ENCODE measurements around the gene SIT1. TPM values are rescaled to one million over a fixed set of nuclear protein-coding genes. Genes with fewer than 3 reads are reported as not detected.

SIT1 gene
- total RNA-seq, 2 experiments from 2014 or later = 174 to 195 TPM

GRCh38 chr9:35664531-35665470 lies 14.1 kb upstream of the SIT1 start, which contains the start of gene ARHGEF39:
Gene ARHGEF39 (minus strand): TSS chr9:35665195. CDS start chr9:35665169, 26 bp downstream.
- peak; percentile 87 for ATAC-seq (ENCODE audit: low read depth)
- H3K9me3 Mint-ChIP-seq = peaks cover 5% of the 10 kb centered on the region

GRCh38 chr9:35662437-35662836 lies 11.7 kb upstream of the SIT1 start:
- H3K9me3 Mint-ChIP-seq = peaks cover under 1% of the 10 kb centered on the region
- H3K4me1 Mint-ChIP-seq = peaks cover 67% of the 10 kb centered on the region
- peak overlapping the region; percentile 79 for H3K27ac Mint-ChIP-seq
- DNase-seq = no peak
- no peak for ATAC-seq (ENCODE audit: low read depth)
- H3K27me3 Mint-ChIP-seq = no peaks in the 10 kb centered on the region
- peak overlapping the region; percentile 76 for H3K4me3 Mint-ChIP-seq
- peaks cover 36% of the 10 kb centered on the region for H3K36me3 Mint-ChIP-seq
- POLR2A ChIA-PET = interaction anchor here (2.5 to 10.6 kb wide), 2 partner anchors 14 to 66 kb away, joined by 12 to 214 read pairs; partner anchors contain the start of gene SIT1

More at GRCh38 chr9:35664531-35665470, 14.1 kb upstream of the SIT1 start, which contains the start of gene ARHGEF39:
- H3K36me3 Mint-ChIP-seq = peaks cover 25% of the 10 kb centered on the region
- no peaks in the 10 kb centered on the region for H3K27me3 Mint-ChIP-seq
- DNase-seq = peak; percentile 87
- peak within 1 kb of the TSS; percentile 87 for H3K27ac Mint-ChIP-seq
- peaks cover 53% of the 10 kb centered on the region for H3K4me1 Mint-ChIP-seq
- POLR2A ChIA-PET = interaction anchor here (0.7 to 10.6 kb wide), 24 partner anchors 8 to 147 kb away, joined by 3 to 214 read pairs (median 5); partner anchors contain the start of genes CA9, CREB3, GBA2 and RGP1
- peak within 1 kb of the TSS; percentile 91 for H3K4me3 Mint-ChIP-seq

- no peak for ATAC-seq (ENCODE audit: low read depth)
- Mint-ChIP-seq H3K4me3 (peak overlapping the region; percentile 76), H3K27ac (peak overlapping the region; percentile 79), H3K4me1 (peaks cover 73% of the 10 kb centered on the region), H3K36me3 (peaks cover 35% of the 10 kb centered on the region), H3K27me3 (no peaks in the 10 kb centered on the region), H3K9me3 (no peaks in the 10 kb centered on the region)
- POLR2A ChIA-PET = interaction anchor here (0.9 to 10.6 kb wide), 4 partner anchors 13 to 66 kb away, joined by 3 to 214 read pairs (median 8); partner anchors contain the start of gene SIT1
- DNase-seq = no peak
Observed at GRCh38 chr9:35661756-35662350, 11.1 kb upstream of the SIT1 start.

DNA sequence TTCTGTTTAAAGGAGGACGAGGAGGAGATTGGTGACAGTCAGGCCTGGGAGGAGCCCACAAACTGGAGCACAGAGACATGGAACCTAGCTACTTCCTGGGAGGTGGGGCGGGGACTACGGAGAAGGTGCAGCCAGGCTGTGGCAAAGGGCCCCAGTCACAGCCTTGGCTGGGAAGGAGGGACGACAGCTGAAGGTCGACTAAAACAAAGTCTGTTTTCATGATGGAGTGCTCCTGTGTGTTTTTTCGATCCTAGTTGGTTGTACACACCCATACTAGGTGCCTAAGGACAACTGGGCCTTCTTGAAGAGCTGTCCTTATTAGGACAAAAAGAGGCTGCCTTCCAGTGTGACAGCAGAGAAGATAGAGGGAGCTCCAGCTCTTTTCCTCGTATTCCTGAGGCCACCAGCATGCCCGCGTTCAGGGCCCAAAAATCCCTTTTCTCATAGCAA lies 10.3 kb upstream of the SIT1 start:
- Mint-ChIP-seq H3K9me3 (no peaks in the 10 kb centered on the region), H3K4me1 (peaks cover 76% of the 10 kb centered on the region), H3K36me3 (peaks cover 35% of the 10 kb centered on the region), H3K27me3 (no peaks in the 10 kb centered on the region), H3K27ac (peak overlapping the region; percentile 46), H3K4me3 (peak overlapping the region; percentile 47)
- ATAC-seq (ENCODE audit: low read depth) (no peak), DNase-seq (no peak)
- POLR2A ChIA-PET = interaction anchor here (0.9 to 10.6 kb wide), 4 partner anchors 13 to 71 kb away, joined by 3 to 214 read pairs (median 17); partner anchors contain the start of genes CREB3, SIT1 and TLN1

- peaks cover 35% of the 10 kb centered on the region for H3K36me3 Mint-ChIP-seq
- no peak for ATAC-seq (ENCODE audit: low read depth)
- no peaks in the 10 kb centered on the region for H3K27me3 Mint-ChIP-seq
- POLR2A ChIA-PET = interaction anchor here (1.0 to 10.6 kb wide), 10 partner anchors 11 to 90 kb away, joined by 3 to 214 read pairs (median 13); partner anchors contain the start of genes CD72, CREB3, GBA2 and RGP1
- H3K4me3 Mint-ChIP-seq = peak overlapping the region; percentile 92
- no peaks in the 10 kb centered on the region for H3K9me3 Mint-ChIP-seq
- peaks cover 73% of the 10 kb centered on the region for H3K4me1 Mint-ChIP-seq
- peak overlapping the region; percentile 83 for H3K27ac Mint-ChIP-seq
- DNase-seq = no peak
Observed at GRCh38 chr9:35659340-35659739, 8.6 kb upstream of the SIT1 start.

DNA sequence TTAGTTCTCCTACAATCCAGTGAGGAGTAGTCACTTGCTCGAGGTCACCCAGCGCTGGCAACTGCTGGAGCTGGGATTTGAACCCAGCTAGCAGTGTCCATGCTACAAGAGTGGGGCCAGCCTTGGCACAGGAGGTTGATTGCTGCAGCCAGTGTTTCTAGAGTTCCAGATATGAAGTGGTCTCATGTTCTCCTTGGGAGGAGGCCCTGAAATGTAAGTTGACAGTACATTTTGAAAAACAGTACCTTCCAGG lies 8.2 kb upstream of the SIT1 start:
- DNase-seq (no peak), ATAC-seq (ENCODE audit: low read depth) (no peak)
- Mint-ChIP-seq H3K36me3 (peaks cover 35% of the 10 kb centered on the region), H3K27ac (peak overlapping the region; percentile 83), H3K27me3 (no peaks in the 10 kb centered on the region), H3K4me1 (peaks cover 68% of the 10 kb centered on the region), H3K4me3 (peak overlapping the region; percentile 92), H3K9me3 (no peaks in the 10 kb centered on the region)
- POLR2A ChIA-PET = interaction anchor here (1.0 to 10.6 kb wide), 11 partner anchors 10 to 90 kb away, joined by 3 to 214 read pairs (median 13); partner anchors contain the start of genes CD72, CREB3, GBA2 and RGP1

- H3K36me3 Mint-ChIP-seq = peaks cover 34% of the 10 kb centered on the region
- no peaks in the 10 kb centered on the region for H3K27me3 Mint-ChIP-seq
- peak within 1 kb of the TSS; percentile 98 for H3K27ac Mint-ChIP-seq
- ATAC-seq (ENCODE audit: low read depth) (peak; percentile 65), DNase-seq (peak; percentile 93)
- POLR2A ChIA-PET = interaction anchor here (0.7 to 10.6 kb wide), 18 partner anchors 10 to 98 kb away, joined by 3 to 214 read pairs (median 4); partner anchors contain the start of genes CD72, CREB3, GBA2 and RGP1
- H3K4me1 Mint-ChIP-seq = peaks cover 63% of the 10 kb centered on the region
- no peaks in the 10 kb centered on the region for H3K9me3 Mint-ChIP-seq
- H3K4me3 Mint-ChIP-seq = peak within 1 kb of the TSS; percentile 92
Observed at GRCh38 chr9:35658137-35658967, 7.6 kb upstream of the SIT1 start, which contains the start of gene CCDC107. Gene CCDC107 (plus strand): TSS chr9:35658292. CDS start chr9:35658380, 88 bp downstream.

- Mint-ChIP-seq H3K9me3 (no peaks in the 10 kb centered on the region), H3K4me3 (peak within 1 kb of the TSS; percentile 92), H3K4me1 (peaks cover 57% of the 10 kb centered on the region), H3K27me3 (no peaks in the 10 kb centered on the region), H3K36me3 (peaks cover 32% of the 10 kb centered on the region), H3K27ac (peak within 1 kb of the TSS; percentile 98)
- POLR2A ChIA-PET = interaction anchor here (0.7 to 10.6 kb wide), 16 partner anchors 9 to 99 kb away, joined by 3 to 214 read pairs (median 6); partner anchors contain the start of genes CD72, CREB3, GBA2 and RGP1
- ATAC-seq (ENCODE audit: low read depth) (peak; percentile 90), DNase-seq (peak; percentile 84)
Observed at GRCh38 chr9:35657546-35658136, 6.9 kb upstream of the SIT1 start, which contains the start of gene RMRP. Gene RMRP (minus strand): TSS chr9:35658019.

DNA sequence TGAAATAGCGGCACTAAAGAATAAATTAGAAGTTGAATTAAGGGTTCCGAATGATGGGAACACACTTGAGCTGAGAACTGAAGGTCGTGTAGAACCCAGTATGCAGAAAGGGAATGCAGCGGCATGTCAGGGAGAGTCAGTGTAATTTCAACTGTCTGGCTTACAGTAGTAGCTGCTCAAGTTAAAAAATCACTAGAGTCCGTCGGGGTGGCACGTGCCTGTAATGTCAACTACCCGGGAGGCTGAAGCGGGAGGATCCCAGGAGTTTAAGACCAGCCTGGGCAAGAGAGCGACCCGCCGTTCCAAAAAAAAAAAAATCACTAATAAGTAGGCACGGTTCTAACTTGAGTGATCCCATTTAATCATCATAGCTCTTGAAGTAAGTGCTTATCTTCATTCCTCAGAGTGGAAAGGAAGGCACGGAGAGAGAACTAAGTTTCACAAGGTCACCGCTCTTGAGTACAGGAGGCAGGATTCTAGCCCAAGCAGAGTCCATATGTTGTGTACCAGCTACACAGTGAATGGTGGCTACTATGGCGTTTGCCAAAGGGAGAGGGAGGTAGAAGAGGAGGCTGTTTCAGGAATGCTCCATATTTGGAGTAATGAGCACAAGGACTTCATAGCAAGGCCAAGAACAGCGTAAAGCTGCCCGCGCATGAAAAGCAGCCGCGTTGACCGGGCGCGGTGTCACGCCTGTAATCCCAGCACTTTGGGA lies 6.3 kb upstream of the SIT1 start:
- Mint-ChIP-seq H3K27me3 (no peaks in the 10 kb centered on the region), H3K9me3 (no peaks in the 10 kb centered on the region), H3K27ac (peak overlapping the region; percentile 98), H3K4me3 (peak overlapping the region; percentile 92), H3K36me3 (peaks cover 27% of the 10 kb centered on the region), H3K4me1 (peaks cover 54% of the 10 kb centered on the region)
- POLR2A ChIA-PET = interaction anchor here (1.2 to 10.6 kb wide), 9 partner anchors 8 to 92 kb away, joined by 3 to 214 read pairs (median 13); partner anchors contain the start of genes ARHGEF39, CD72, CREB3 and GBA2
- DNase-seq (no peak), ATAC-seq (ENCODE audit: low read depth) (no peak)

- Mint-ChIP-seq H3K27ac (no peak overlapping the region), H3K4me3 (peak overlapping the region; percentile 92), H3K9me3 (no peaks in the 10 kb centered on the region), H3K4me1 (peaks cover 54% of the 10 kb centered on the region), H3K36me3 (peaks cover 23% of the 10 kb centered on the region), H3K27me3 (no peaks in the 10 kb centered on the region)
- ATAC-seq (ENCODE audit: low read depth) (no peak), DNase-seq (no peak)
- POLR2A ChIA-PET = interaction anchor here (1.5 to 10.6 kb wide), 5 partner anchors 8 to 93 kb away, joined by 5 to 214 read pairs (median 16); partner anchors contain the start of genes ARHGEF39, CD72, CREB3 and GBA2
Observed at GRCh38 chr9:35656348-35656747, 5.6 kb upstream of the SIT1 start.

DNA sequence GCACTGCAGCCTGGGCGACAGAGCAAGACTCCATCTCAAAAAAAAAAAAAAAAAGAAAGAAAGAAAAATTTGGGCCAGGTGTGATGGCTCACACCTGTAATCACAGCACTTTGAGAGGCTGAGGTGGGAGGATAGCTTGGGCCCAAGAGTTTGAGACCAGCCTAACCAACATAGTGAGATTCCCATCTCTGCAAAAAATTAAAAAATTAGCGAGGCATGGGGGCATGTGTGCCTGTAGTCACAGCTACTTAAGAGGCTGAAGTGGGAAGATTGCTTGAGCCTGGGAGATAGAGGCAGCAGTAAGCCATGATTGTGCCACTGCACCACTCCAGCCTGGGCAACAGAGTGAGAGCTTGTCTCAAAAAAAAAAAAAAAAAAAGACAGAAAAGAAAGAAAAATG lies 2.9 kb upstream of the SIT1 start:
- Mint-ChIP-seq H3K4me3 (no peak overlapping the region), H3K36me3 (peaks cover 14% of the 10 kb centered on the region), H3K9me3 (no peaks in the 10 kb centered on the region), H3K27me3 (no peaks in the 10 kb centered on the region), H3K27ac (no peak overlapping the region), H3K4me1 (peaks cover 38% of the 10 kb centered on the region)
- POLR2A ChIA-PET = interaction anchor here (0.6 kb wide), 2 partner anchors 11 to 653 kb away, joined by 3 to 4 read pairs; no protein-coding TSS in a partner anchor
- DNase-seq (no peak), ATAC-seq (ENCODE audit: low read depth) (no peak)

Measured in activated naive CD8-positive, alpha-beta T cell treated with anti-CD3 and anti-CD28 coated beads, Interleukin-2, amount 10 ng/mL, durations not matched to agents 7 days and 5 days (primary cell).